PFSK-1 (cell line): ENCODE measurements around the gene ATP2B2.

ENCODE experiments used
- FOXP2 ChIP-seq: optimal IDR thresholded peaks from 2 replicates; pipeline ENCODE3; 2011; ENCODE audit warnings: borderline replicate concordance, control low read depth, inconsistent platforms; ENCODE audit not compliant: insufficient read depth; ENCODE audit errors: extremely low read length, extremely low read depth
- POLR2AphosphoS5 ChIP-seq: IDR thresholded peaks from 2 replicates; pipeline ENCODE4 v1.6.1; 2012; ENCODE audit warnings: low read depth, mild to moderate bottlenecking, control low read depth, low read length, moderate library complexity
- SIN3A ChIP-seq: IDR thresholded peaks from 2 replicates; pipeline ENCODE4 v1.6.1; 2012; ENCODE audit warnings: mild to moderate bottlenecking, low read length, moderate library complexity, borderline replicate concordance; ENCODE audit not compliant: insufficient read depth
- TAF1 ChIP-seq: IDR thresholded peaks from 2 replicates; pipeline ENCODE4 v1.6.1; 2012; ENCODE audit warnings: low read length, control low read depth, borderline replicate concordance; ENCODE audit not compliant: insufficient read depth
- TF ChIP-seq, protein P1 (sequence below), 2 experiments: IDR thresholded peaks; 2 replicates each; pipeline versions ENCODE4 v1.6.1 to v1.8.0; 2011 to 2012; ENCODE audit warnings: low read depth in 2 of 2, low read length in 2 of 2, control low read depth in 1 of 2, inconsistent platforms in 1 of 2, mild to moderate bottlenecking in 1 of 2, moderate library complexity in 1 of 2; ENCODE audit not compliant: insufficient read depth in 1 of 2

ATP2B2 gene

DNA sequence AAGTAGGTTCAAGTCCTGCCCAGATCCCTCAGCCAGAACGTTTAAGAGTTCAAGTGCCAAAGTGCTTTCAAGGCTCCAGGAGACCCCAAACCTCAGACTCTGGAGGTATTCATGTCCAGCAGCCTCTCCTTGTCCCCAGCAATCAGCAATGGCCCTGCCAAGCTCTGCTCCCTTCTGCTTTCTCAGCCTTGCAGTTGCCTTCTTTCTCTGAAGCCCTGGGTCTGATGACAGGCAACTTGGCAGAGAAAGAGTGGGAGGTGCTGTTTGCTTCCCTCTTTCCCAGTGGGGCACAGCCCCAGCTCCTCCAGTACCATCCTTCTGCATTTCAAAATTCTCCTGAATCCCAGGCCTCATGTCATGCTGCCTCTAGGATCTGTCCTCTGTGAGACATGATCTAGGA lies 40.2 kb downstream of the ATP2B2 start:
- TF ChIP-seq, protein P1, sequence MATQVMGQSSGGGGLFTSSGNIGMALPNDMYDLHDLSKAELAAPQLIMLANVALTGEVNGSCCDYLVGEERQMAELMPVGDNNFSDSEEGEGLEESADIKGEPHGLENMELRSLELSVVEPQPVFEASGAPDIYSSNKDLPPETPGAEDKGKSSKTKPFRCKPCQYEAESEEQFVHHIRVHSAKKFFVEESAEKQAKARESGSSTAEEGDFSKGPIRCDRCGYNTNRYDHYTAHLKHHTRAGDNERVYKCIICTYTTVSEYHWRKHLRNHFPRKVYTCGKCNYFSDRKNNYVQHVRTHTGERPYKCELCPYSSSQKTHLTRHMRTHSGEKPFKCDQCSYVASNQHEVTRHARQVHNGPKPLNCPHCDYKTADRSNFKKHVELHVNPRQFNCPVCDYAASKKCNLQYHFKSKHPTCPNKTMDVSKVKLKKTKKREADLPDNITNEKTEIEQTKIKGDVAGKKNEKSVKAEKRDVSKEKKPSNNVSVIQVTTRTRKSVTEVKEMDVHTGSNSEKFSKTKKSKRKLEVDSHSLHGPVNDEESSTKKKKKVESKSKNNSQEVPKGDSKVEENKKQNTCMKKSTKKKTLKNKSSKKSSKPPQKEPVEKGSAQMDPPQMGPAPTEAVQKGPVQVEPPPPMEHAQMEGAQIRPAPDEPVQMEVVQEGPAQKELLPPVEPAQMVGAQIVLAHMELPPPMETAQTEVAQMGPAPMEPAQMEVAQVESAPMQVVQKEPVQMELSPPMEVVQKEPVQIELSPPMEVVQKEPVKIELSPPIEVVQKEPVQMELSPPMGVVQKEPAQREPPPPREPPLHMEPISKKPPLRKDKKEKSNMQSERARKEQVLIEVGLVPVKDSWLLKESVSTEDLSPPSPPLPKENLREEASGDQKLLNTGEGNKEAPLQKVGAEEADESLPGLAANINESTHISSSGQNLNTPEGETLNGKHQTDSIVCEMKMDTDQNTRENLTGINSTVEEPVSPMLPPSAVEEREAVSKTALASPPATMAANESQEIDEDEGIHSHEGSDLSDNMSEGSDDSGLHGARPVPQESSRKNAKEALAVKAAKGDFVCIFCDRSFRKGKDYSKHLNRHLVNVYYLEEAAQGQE (IDR thresholded peaks at IDR 0.05; ENCODE audit: insufficient read depth in 1 of 2, low read depth in 2 of 2, low read length in 2 of 2), result no peak

DNA sequence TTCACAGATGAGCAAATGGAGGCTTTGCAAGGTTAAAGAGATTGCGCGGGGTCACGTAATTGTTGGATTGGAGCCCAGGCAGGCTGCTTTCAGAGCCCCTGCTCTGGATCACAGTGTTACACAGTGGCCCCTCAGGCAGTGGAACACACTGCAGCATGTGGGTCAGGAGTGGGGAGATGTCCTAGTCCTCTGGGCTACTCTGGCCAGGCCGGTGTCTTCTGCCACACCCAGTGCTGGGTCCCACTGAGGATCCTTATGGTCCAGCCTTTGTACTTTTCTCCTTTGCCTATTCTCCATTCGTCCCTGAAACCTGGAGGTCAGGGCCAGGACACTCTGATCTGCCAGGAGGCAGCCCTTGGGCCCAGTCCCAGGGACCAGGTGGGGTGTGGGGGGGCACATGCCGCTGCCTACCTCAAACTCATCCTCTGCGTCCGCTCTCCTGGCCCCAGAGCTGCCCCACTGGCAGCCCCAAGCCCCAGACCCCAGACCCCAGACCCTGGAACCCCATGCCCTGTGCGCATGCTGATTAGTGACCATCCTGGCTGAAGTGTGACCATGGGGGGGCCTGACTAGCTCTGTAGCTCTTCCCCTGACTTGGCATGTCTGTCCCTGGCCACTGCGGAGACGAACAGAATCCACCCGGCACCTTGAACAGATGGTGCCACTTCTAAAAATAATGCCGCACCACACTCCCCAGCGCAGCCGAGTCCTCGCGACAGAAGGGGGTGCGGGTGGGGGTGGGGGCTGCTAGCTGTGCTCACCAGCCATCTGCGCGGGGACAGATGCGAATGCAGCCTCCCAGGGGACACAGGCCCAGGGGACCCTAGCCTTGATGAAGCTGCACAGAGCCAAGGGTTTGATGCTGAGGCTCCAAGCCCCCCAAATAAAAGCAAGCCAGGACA lies 41.6 kb downstream of the ATP2B2 start:
- TF ChIP-seq SIN3A (no peak), TAF1 (no peak), POLR2AphosphoS5 (no peak), FOXP2 (no peak)
- TF ChIP-seq, protein P1 (IDR thresholded peaks at IDR 0.05; ENCODE audit: insufficient read depth in 1 of 2, low read depth in 2 of 2, low read length in 2 of 2), result no peak

DNA sequence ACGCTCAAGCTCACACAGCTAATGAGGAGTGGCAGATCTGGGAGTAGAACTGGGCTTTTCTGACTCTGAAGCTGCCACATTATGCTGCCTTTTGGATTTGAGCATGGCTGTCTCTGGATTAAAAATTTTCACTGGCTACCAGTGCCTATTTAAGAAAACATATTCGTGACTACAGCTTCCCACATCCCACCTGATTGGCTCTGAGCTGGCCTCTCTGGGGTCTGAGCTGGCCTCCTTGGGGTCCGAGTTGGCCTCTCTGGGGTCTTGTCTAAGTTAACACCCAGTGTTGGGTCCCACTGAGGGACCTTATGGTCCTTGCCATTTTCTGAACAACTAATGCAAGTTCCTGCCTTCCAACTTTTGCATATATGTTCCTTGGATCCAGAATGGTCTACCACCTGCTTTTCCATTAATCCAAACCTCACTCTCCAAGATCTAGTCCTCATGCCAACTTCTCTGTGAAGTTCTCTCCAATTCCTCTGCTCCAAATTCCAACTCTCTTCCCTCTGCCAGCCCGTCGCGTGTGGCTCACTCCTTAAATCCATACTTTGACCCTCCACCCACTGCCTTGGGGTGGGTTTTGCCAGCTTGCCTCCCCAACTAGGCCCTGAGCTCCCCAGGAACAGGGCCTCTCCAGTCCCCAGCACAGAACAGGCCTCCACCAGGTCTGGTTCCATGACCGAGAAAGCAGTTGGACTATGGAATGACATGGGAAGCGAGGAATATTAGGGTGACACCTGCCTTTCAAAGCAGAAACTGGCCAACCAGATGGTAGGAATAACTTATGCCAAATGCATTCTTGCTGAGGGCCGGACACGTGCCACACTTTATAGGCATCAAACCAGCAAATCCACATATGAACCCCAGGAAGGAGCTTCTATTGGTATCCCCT lies 42.5 kb downstream of the ATP2B2 start:
- no peak for TF ChIP-seq FOXP2
- no peak for TF ChIP-seq SIN3A
- TF ChIP-seq, protein P1 (IDR thresholded peaks at IDR 0.05; ENCODE audit: insufficient read depth in 1 of 2, low read depth in 2 of 2, low read length in 2 of 2), result no peak
- TF ChIP-seq TAF1, result no peak

DNA sequence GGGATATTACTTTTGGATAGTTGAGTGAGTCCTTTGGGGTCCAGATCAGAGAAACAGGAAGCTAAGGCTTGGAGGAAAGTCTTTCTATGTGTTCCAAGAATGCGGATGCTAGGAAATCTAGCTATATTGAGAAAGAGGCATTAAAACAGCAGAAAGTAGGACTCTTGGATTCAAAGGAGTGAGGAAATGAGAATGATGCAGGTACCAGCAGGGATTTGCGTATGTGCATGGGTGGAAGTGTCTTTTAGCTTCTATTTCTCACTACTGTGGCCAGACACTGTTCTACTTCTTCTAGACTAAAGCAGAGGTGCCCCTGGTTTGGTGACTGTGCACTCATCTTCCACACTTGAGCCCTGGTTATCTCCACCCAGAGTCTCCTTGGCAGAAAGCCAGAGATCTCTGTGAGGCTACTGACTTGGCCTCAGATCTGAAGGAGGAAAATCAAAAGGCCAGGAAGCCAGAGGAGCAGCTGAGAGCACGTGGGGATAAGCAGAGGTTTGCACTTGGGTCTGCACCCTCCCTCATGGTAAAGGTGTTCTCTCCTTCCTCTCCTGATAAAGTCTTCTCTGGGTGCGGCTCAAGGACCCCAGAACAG lies 44.3 kb downstream of the ATP2B2 start:
- TF ChIP-seq, protein P1 (IDR thresholded peaks at IDR 0.05; ENCODE audit: insufficient read depth in 1 of 2, low read depth in 2 of 2, low read length in 2 of 2), result no peak
- TF ChIP-seq TAF1 (no peak), FOXP2 (no peak), POLR2AphosphoS5 (no peak), SIN3A (no peak)
